HEK293 (cell line): ENCODE results near the gene LMF1.

Experiments used
- CTCF ChIA-PET: fragments of 350-600 bp; formaldehyde crosslinking; extraction: SDS; loops from one replicate; lab custom pipeline; 2021; ENCODE audit warnings: antibody characterized with exemption; lab: Yijun Ruan, JAX
- POLR2A ChIA-PET: fragments of 300-600 bp; formaldehyde crosslinking; extraction: SDS; loops from one replicate; lab custom pipeline; 2020; ENCODE audit warnings: antibody characterized with exemption, inconsistent platforms; lab: Yijun Ruan, JAX
- H3K27ac ChIP-seq: fragments of 200-500 bp; sonication (Bioruptor generic); 2 replicates; pipeline ENCODE4 v1.5.1; 2014; ENCODE audit warnings: low read depth, low read length, control low read depth, inconsistent platforms; ENCODE audit errors: extremely low read depth
- H3K36me3 ChIP-seq, 2 experiments: fragments of 200-500 bp in 1 of 2; sonication (Bioruptor generic) in 1 of 2; 1 replicate in 1 of 2; 2 replicates in 1 of 2; pipeline ENCODE4 v1.5.1; 2014 to 2017; ENCODE audit warnings: inconsistent platforms in 2 of 2, low read length in 2 of 2; ENCODE audit not compliant: control insufficient read depth in 2 of 2, insufficient read depth in 1 of 2
- H3K4me1 ChIP-seq: fragments of 200-500 bp; sonication (Bioruptor generic); 2 replicates; pipeline ENCODE4 v1.5.1; 2014; ENCODE audit warnings: mild to moderate bottlenecking, low read length, inconsistent platforms; ENCODE audit not compliant: control insufficient read depth, insufficient read depth
- H3K4me3 ChIP-seq: 2 replicates; pipeline ENCODE4 v1.5.1; 2011; ENCODE audit warnings: low read depth, mild to moderate bottlenecking, control low read depth, low read length, moderate library complexity
- H3K9me3 ChIP-seq: fragments of 200-500 bp; sonication (Bioruptor generic); 2 replicates; pipeline ENCODE4 v1.5.1; 2014; ENCODE audit warnings: low read depth, low read length, inconsistent platforms; ENCODE audit not compliant: control insufficient read depth, insufficient read depth
- EGR2 ChIP-seq: fragments of 450-650 bp; formaldehyde crosslinking; IDR thresholded peaks from 2 replicates; pipeline ENCODE4 v1.5.1; 2016; ENCODE audit warnings: low read depth, missing biosample characterization, missing genetic modification characterization
- KLF16 ChIP-seq: fragments of 450-650 bp; formaldehyde crosslinking; IDR thresholded peaks from 2 replicates; pipeline ENCODE4 v1.5.1; 2017; ENCODE audit warnings: missing biosample characterization, missing genetic modification characterization
- MZF1 ChIP-seq: fragments of 450-650 bp; formaldehyde crosslinking; IDR thresholded peaks from 2 replicates; pipeline ENCODE4 v1.5.1; 2017; ENCODE audit warnings: missing biosample characterization, missing genetic modification characterization, borderline replicate concordance
- OVOL3 ChIP-seq: fragments of 450-650 bp; formaldehyde crosslinking; IDR thresholded peaks from 2 replicates; pipeline ENCODE4 v1.5.1; 2016; ENCODE audit warnings: missing biosample characterization, missing genetic modification characterization
- SCRT1 ChIP-seq: fragments of 450-650 bp; formaldehyde crosslinking; IDR thresholded peaks from 2 replicates; pipeline ENCODE4 v1.5.1; 2016; ENCODE audit warnings: missing biosample characterization, missing genetic modification characterization, borderline replicate concordance
- SP3 ChIP-seq: fragments of 450-650 bp; formaldehyde crosslinking; IDR thresholded peaks from 2 replicates; pipeline ENCODE4 v1.5.1; 2016; ENCODE audit warnings: missing biosample characterization, missing genetic modification characterization
- TRIM28 ChIP-seq: IDR thresholded peaks from 2 replicates; pipeline ENCODE4 v1.6.1; 2011; ENCODE audit warnings: low read length, control low read depth, borderline replicate concordance
- ZBTB20 ChIP-seq: fragments of 450-650 bp; formaldehyde crosslinking; IDR thresholded peaks from 2 replicates; pipeline ENCODE4 v1.5.1; 2016; ENCODE audit warnings: missing biosample characterization, missing genetic modification characterization
- ZBTB48 ChIP-seq: fragments of 450-650 bp; formaldehyde crosslinking; IDR thresholded peaks from 2 replicates; pipeline ENCODE4 v1.5.1; 2016; ENCODE audit warnings: missing biosample characterization, missing genetic modification characterization
- ZFHX2 ChIP-seq: fragments of 450-650 bp; formaldehyde crosslinking; conservative IDR thresholded peaks from 2 replicates; pipeline ENCODE4 v1.5.1; 2016; ENCODE audit warnings: missing biosample characterization, missing genetic modification characterization
- ZNF146 ChIP-seq: fragments of 450-650 bp; formaldehyde crosslinking; IDR thresholded peaks from 2 replicates; pipeline ENCODE4 v1.5.1; 2016; ENCODE audit warnings: missing biosample characterization, missing genetic modification characterization
- ZNF157 ChIP-seq: fragments of 450-650 bp; formaldehyde crosslinking; IDR thresholded peaks from 2 replicates; pipeline ENCODE4 v1.5.1; 2016; ENCODE audit warnings: missing biosample characterization, missing genetic modification characterization
- ZNF169 ChIP-seq: fragments of 450-650 bp; formaldehyde crosslinking; IDR thresholded peaks from 2 replicates; pipeline ENCODE4 v1.5.1; 2016; ENCODE audit warnings: missing biosample characterization, missing genetic modification characterization
- ZNF174 ChIP-seq: fragments of 450-650 bp; formaldehyde crosslinking; IDR thresholded peaks from 2 replicates; pipeline ENCODE4 v1.5.0; 2017; ENCODE audit warnings: missing biosample characterization, mild to moderate bottlenecking, missing genetic modification characterization
- ZNF211 ChIP-seq: fragments of 450-650 bp; formaldehyde crosslinking; IDR thresholded peaks from 2 replicates; pipeline ENCODE4 v1.5.1; 2016; ENCODE audit warnings: low read depth, missing biosample characterization, missing genetic modification characterization
- ZNF341 ChIP-seq: fragments of 450-650 bp; formaldehyde crosslinking; IDR thresholded peaks from 2 replicates; pipeline ENCODE4; 2016; ENCODE audit warnings: low read depth, missing biosample characterization, missing genetic modification characterization
- ZNF473 ChIP-seq: fragments of 450-650 bp; formaldehyde crosslinking; IDR thresholded peaks from 2 replicates; pipeline ENCODE4 v1.5.1; 2017; ENCODE audit warnings: missing biosample characterization, missing genetic modification characterization
- ZNF48 ChIP-seq: fragments of 450-650 bp; formaldehyde crosslinking; IDR thresholded peaks from 2 replicates; pipeline ENCODE4 v1.5.1; 2016; ENCODE audit warnings: missing biosample characterization, missing genetic modification characterization
- ZNF514 ChIP-seq: fragments of 450-650 bp; formaldehyde crosslinking; IDR thresholded peaks from 2 replicates; pipeline ENCODE4 v1.5.1; 2016; ENCODE audit warnings: missing biosample characterization, missing genetic modification characterization
- ZNF544 ChIP-seq: fragments of 450-650 bp; formaldehyde crosslinking; IDR thresholded peaks from 2 replicates; pipeline ENCODE4 v1.5.0; 2017; ENCODE audit warnings: missing biosample characterization, missing genetic modification characterization
- ZNF571 ChIP-seq: fragments of 450-650 bp; formaldehyde crosslinking; IDR thresholded peaks from 2 replicates; pipeline ENCODE4 v1.5.0; 2017; ENCODE audit warnings: missing biosample characterization, missing genetic modification characterization
- ZNF621 ChIP-seq: fragments of 450-650 bp; formaldehyde crosslinking; IDR thresholded peaks from 2 replicates; pipeline ENCODE4 v1.5.1; 2017; ENCODE audit warnings: missing biosample characterization, missing genetic modification characterization
- ZNF624 ChIP-seq: fragments of 450-650 bp; formaldehyde crosslinking; IDR thresholded peaks from 2 replicates; pipeline ENCODE4 v1.5.1; 2017; ENCODE audit warnings: missing biosample characterization, missing genetic modification characterization
- ZNF785 ChIP-seq: fragments of 450-650 bp; formaldehyde crosslinking; IDR thresholded peaks from 2 replicates; pipeline ENCODE4 v1.5.1; 2016; ENCODE audit warnings: missing biosample characterization, missing genetic modification characterization
- ZNF791 ChIP-seq: fragments of 450-650 bp; formaldehyde crosslinking; IDR thresholded peaks from 2 replicates; pipeline ENCODE4 v1.5.1; 2016; ENCODE audit warnings: missing biosample characterization, missing genetic modification characterization
- ZXDB ChIP-seq: fragments of 450-650 bp; formaldehyde crosslinking; IDR thresholded peaks from 2 replicates; pipeline ENCODE4 v1.5.1; 2016; ENCODE audit warnings: missing biosample characterization, missing genetic modification characterization
- TF ChIP-seq, protein P1 (sequence below): fragments of 450-650 bp; formaldehyde crosslinking; IDR thresholded peaks from 2 replicates; pipeline ENCODE4 v1.5.0; 2017; ENCODE audit warnings: missing biosample characterization, missing genetic modification characterization, borderline replicate concordance
- TF ChIP-seq, protein P2 (sequence below): fragments of 450-650 bp; formaldehyde crosslinking; IDR thresholded peaks from 2 replicates; pipeline ENCODE4 v1.5.1; 2016; ENCODE audit warnings: missing biosample characterization, missing genetic modification characterization
- TF ChIP-seq, protein P3 (sequence below): fragments of 450-650 bp; formaldehyde crosslinking; IDR thresholded peaks from 2 replicates; pipeline ENCODE4 v1.5.1; 2017; ENCODE audit warnings: missing biosample characterization, missing genetic modification characterization

LMF1 gene

DNA sequence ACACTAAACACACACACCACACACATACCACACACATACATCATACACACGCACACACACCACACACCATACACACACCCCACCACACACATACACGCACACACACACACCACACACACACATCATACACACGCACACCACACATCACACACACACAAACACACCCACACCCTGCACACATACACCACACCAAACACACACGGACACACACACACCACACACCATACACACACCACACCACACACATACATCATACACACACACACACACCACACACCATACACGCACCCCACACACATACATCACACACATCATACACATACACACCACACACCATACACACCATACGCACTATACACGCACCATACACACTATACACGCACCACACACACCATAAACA lies 7.1 kb upstream of the LMF1 start (continued):
- TF ChIP-seq ZNF146, result no peak
- TF ChIP-seq ZNF169 (tag by site-specific recombination), result no peak
- TF ChIP-seq, protein P1, sequence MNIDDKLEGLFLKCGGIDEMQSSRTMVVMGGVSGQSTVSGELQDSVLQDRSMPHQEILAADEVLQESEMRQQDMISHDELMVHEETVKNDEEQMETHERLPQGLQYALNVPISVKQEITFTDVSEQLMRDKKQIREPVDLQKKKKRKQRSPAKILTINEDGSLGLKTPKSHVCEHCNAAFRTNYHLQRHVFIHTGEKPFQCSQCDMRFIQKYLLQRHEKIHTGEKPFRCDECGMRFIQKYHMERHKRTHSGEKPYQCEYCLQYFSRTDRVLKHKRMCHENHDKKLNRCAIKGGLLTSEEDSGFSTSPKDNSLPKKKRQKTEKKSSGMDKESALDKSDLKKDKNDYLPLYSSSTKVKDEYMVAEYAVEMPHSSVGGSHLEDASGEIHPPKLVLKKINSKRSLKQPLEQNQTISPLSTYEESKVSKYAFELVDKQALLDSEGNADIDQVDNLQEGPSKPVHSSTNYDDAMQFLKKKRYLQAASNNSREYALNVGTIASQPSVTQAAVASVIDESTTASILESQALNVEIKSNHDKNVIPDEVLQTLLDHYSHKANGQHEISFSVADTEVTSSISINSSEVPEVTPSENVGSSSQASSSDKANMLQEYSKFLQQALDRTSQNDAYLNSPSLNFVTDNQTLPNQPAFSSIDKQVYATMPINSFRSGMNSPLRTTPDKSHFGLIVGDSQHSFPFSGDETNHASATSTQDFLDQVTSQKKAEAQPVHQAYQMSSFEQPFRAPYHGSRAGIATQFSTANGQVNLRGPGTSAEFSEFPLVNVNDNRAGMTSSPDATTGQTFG, result 0 out of 2 replicates have a peak, but pooled peaks have one; percentile 40
- 0 out of 2 replicates have a peak, but pooled peaks have one; percentile 24 for TF ChIP-seq ZBTB20 (tag by site-specific recombination)
- TF ChIP-seq, protein P2, sequence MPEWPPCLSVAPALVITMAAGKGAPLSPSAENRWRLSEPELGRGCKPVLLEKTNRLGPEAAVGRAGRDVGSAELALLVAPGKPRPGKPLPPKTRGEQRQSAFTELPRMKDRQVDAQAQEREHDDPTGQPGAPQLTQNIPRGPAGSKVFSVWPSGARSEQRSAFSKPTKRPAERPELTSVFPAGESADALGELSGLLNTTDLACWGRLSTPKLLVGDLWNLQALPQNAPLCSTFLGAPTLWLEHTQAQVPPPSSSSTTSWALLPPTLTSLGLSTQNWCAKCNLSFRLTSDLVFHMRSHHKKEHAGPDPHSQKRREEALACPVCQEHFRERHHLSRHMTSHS, result 0 out of 2 replicates have a peak, but pooled peaks have one; percentile 22
- no peak for TF ChIP-seq MZF1 (tag by site-specific recombination)
- TF ChIP-seq ZNF621, result 0 out of 2 replicates have a peak, but pooled peaks have one; percentile 14
- TF ChIP-seq ZNF473 (tag by site-specific recombination), result 0 out of 2 replicates have a peak, but pooled peaks have one; percentile 66
- no peak for TF ChIP-seq KLF16 (tag by site-specific recombination)
- 0 out of 2 replicates have a peak, but pooled peaks have one; percentile 13 for TF ChIP-seq ZNF157
- 0 out of 2 replicates have a peak, but pooled peaks have one; percentile 7 for TF ChIP-seq ZNF544 (tag by site-specific recombination)
- TF ChIP-seq ZNF785, result no peak

DNA sequence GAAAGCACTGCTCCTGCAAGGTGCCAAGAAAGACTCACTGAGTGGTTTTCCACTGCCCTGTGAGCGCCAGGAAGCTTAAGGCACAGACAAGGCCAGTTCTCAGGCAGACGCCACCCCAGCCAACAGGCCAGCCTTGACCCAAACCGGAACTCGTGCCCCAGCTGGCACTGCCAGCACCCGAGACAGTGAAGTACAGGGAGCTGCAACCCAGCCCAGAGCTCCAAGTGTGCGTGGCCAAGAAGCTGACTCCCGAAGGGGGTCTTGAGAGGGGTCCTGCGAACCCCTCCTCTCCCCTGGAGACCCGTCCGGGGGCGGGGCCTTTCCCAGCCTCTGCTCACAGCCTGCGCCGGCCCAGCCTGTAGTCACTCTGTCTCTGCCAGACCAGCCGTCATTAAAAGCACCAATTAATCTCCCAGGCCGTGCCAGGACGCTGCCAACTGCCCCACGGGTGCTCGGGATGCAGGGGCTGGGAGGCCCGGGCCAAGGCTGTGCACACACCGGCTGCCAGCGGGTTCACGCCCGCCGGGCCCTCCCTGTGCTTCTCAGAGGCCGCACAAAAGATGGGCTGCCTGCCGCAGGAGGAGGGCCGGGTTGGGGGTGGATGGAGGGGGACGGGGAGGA lies 6.4 kb upstream of the LMF1 start:
- CTCF ChIA-PET, result no interaction called here
- H3K4me1 ChIP-seq, result no peaks in the 10 kb centered on the region
- no peaks in the 10 kb centered on the region for H3K9me3 ChIP-seq
- no peaks in the 10 kb centered on the region for H3K36me3 ChIP-seq
- H3K4me3 ChIP-seq, result no peak overlapping the region
- TF ChIP-seq ZNF791 (tag by site-specific recombination), result no peak
- TF ChIP-seq ZNF571 (tag by site-specific recombination), result no peak
- no peak for TF ChIP-seq ZNF341 (tag by site-specific recombination)
- TF ChIP-seq, protein P3, sequence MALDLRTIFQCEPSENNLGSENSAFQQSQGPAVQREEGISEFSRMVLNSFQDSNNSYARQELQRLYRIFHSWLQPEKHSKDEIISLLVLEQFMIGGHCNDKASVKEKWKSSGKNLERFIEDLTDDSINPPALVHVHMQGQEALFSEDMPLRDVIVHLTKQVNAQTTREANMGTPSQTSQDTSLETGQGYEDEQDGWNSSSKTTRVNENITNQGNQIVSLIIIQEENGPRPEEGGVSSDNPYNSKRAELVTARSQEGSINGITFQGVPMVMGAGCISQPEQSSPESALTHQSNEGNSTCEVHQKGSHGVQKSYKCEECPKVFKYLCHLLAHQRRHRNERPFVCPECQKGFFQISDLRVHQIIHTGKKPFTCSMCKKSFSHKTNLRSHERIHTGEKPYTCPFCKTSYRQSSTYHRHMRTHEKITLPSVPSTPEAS (tag by site-specific recombination), result no peak
- TF ChIP-seq, all 188 proteins: peak for 0
- POLR2A ChIA-PET, result no interaction called here
- no peak overlapping the region for H3K27ac ChIP-seq

DNA sequence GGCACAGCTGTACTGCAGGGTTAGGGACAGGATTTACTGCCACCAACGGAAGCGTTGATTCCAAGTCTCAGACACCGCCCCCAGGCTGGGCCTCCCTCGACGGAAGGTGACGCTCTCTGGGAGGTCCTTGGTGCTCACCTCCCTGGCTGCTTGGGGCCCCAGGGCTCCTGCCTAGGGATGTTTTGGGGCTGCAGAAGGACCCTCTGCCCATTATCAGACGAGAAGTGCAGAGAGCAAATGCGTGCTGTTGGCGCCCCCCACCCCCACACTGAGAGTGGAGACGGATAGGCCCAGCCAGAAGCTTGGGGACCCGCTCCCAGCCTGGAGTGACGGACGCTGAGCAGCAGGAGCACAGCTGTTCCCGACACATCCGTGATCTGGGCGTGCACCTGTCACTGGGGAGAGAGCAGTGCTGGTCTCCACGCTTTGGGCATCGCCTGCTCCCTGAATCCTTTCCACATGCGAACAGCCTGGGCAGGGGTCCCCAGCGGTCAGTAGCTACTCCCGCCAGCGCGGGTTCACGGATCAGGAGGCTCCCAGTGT lies 5.7 kb upstream of the LMF1 start:
- Histone ChIP-seq H3K9me3 (no peaks in the 10 kb centered on the region), H3K4me3 (no peak overlapping the region), H3K4me1 (no peaks in the 10 kb centered on the region), H3K27ac (no peak overlapping the region), H3K36me3 (no peaks in the 10 kb centered on the region)
- ChIA-PET POLR2A (interaction anchor here (0.6 kb wide), 1 partner anchor 744 kb away, joined by 3 read pairs; no protein-coding TSS in a partner anchor), CTCF (no interaction called here)
- no peak for TF ChIP-seq OVOL3
- no peak for TF ChIP-seq ZNF624 (tag by site-specific recombination)
- TF ChIP-seq SCRT1, result no peak
- TF ChIP-seq ZNF48 (tag by site-specific recombination), result no peak
- TF ChIP-seq ZFHX2 (tag by site-specific recombination), result 0 out of 2 replicates have a peak, but pooled peaks have one; percentile 6
- TF ChIP-seq TRIM28, result no peak
- no peak for TF ChIP-seq ZNF514 (tag by site-specific recombination)
- no peak for TF ChIP-seq ZBTB48 (tag by site-specific recombination)
- no peak for TF ChIP-seq ZXDB (tag by site-specific recombination)
- TF ChIP-seq SP3 (tag by site-specific recombination), result no peak
- no peak for TF ChIP-seq ZNF211
- no peak for TF ChIP-seq ZNF174 (tag by site-specific recombination)
- TF ChIP-seq EGR2, result no peak
